K562 (cell line): Measurements from ENCODE around the gene PLEKHG5. TPM values are rescaled to one million over a fixed set of nuclear protein-coding genes. Genes with fewer than 3 reads are reported as not detected.
A peak's percentile ranks its signal among the peaks of the same experiment; 100 is the strongest.

ENCODE experiments used
- ATAC-seq: fragments of 200-7000 bp; cut with Tn5 transposase; 3 replicates; pipeline ENCODE4 v1.9.1; 2020; ENCODE audit warnings: moderate library complexity
- BruUV-seq: library from RNA; stranded (reverse); fragments of 400-500 nt; replicated peaks from 2 replicates; lab custom pipeline; 2021; lab: Mats Ljungman, UMichigan
- CTCF ChIA-PET: fragments of 300-600 bp; formaldehyde crosslinking; extraction: SDS; loops from one replicate; lab custom pipeline; 2021; ENCODE audit warnings: low intra/inter-chr PET ratio; lab: Yijun Ruan, JAX
- POLR2A ChIA-PET: fragments of 300-600, 350-650 bp; sonication (Branson Sonifier 250); formaldehyde crosslinking; extraction: SDS; loops from one replicate; lab custom pipeline; 2021; ENCODE audit warnings: antibody characterized with exemption, inconsistent platforms; lab: Yijun Ruan, JAX
- DNase-seq, 4 experiments: peaks; one replicate each; pipeline versions ENCODE4 v3.0.0 to v3.0.0-alpha.2; 2011 to 2018; ENCODE audit warnings: low spot score in 3 of 4, mixed read lengths in 3 of 4; ENCODE audit errors: extremely low read depth in 1 of 4
- FAIRE-seq: peaks from 2 replicates; lab custom pipeline; 2011; peaks lifted over from hg19 to GRCh38; lab: Jason Lieb, UNC
- H2AFZ ChIP-seq: 2 replicates; pipeline ENCODE4 v1.6.0; 2011; ENCODE audit warnings: low read depth, low read length, control low read depth, inconsistent platforms
- H3K27ac ChIP-seq: fragments of 200-600 bp; 3 replicates; pipeline ENCODE4 v1.8.0; 2011; ENCODE audit warnings: low read depth, mild to moderate bottlenecking, control low read depth, inconsistent platforms, low read length, moderate library complexity, mixed read lengths; ENCODE audit errors: extremely low read depth
- H3K27me3 ChIP-seq, 2 experiments: fragments of 300-600 bp in 1 of 2; 2 replicates in 1 of 2; 3 replicates in 1 of 2; pipeline versions ENCODE4 v1.6.0 to v1.8.0; 2011; ENCODE audit warnings: inconsistent platforms in 2 of 2, low read length in 2 of 2, mild to moderate bottlenecking in 1 of 2, mixed read lengths in 1 of 2, moderate library complexity in 1 of 2; ENCODE audit not compliant: control insufficient read depth in 2 of 2, insufficient read depth in 2 of 2
- H3K36me3 ChIP-seq: fragments of 300-600 bp; 3 replicates; pipeline ENCODE4 v1.8.0; 2011; ENCODE audit warnings: mild to moderate bottlenecking, low read length, inconsistent platforms; ENCODE audit not compliant: control insufficient read depth, insufficient read depth
- H3K4me1 ChIP-seq, 2 experiments: fragments of 200-600 bp in 1 of 2; replicated peaks in 1 of 2; 2 replicates in 1 of 2; 3 replicates in 1 of 2; pipeline versions ENCODE4 v1.5.1 to v1.8.0; 2011; ENCODE audit warnings: inconsistent platforms in 2 of 2, low read length in 2 of 2, mild to moderate bottlenecking in 1 of 2, mixed read lengths in 1 of 2, moderate library complexity in 1 of 2; ENCODE audit not compliant: control insufficient read depth in 2 of 2, insufficient read depth in 2 of 2
- H3K4me2 ChIP-seq: 2 replicates; pipeline ENCODE4 v1.6.1; 2011; ENCODE audit warnings: low read length, control low read depth, inconsistent platforms, mixed read lengths; ENCODE audit not compliant: insufficient read depth
- H3K4me3 ChIP-seq: fragments of 200-600 bp; sonication (generic), shearing (Covaris generic); 2 replicates; pipeline ENCODE4 v1.5.1; 2016; ENCODE audit warnings: control low read depth, inconsistent platforms
- H3K79me2 ChIP-seq: fragments of 200-600 bp; 3 replicates; pipeline ENCODE4 v1.8.0; 2011; ENCODE audit warnings: low read length, inconsistent platforms; ENCODE audit not compliant: control insufficient read depth, insufficient read depth
- H3K9ac ChIP-seq, 2 experiments: 2 replicates each; pipeline versions ENCODE4 v1.6.0 to v1.6.1; 2011; ENCODE audit warnings: low read depth in 2 of 2, low read length in 2 of 2, control low read depth in 1 of 2, inconsistent platforms in 1 of 2, mild to moderate bottlenecking in 1 of 2, mixed read lengths in 1 of 2; ENCODE audit not compliant: insufficient read depth in 1 of 2
- H3K9me1 ChIP-seq: one replicate; pipeline ENCODE4 v1.6.0; 2011; ENCODE audit warnings: inconsistent platforms, mild to moderate bottlenecking, low read length, moderate library complexity; ENCODE audit not compliant: control insufficient read depth, insufficient read depth
- H3K9me3 ChIP-seq: replicated peaks from 2 replicates; pipeline ENCODE4 v1.5.1; 2011; ENCODE audit warnings: low read depth, low read length, inconsistent platforms; ENCODE audit not compliant: control insufficient read depth, insufficient read depth
- H4K20me1 ChIP-seq: replicated peaks from 2 replicates; pipeline ENCODE4 v1.6.1; 2011; ENCODE audit warnings: low read length, inconsistent platforms, mixed read lengths; ENCODE audit not compliant: control insufficient read depth, insufficient read depth
- BCLAF1 ChIP-seq, 2 experiments: fragments of 450-650 bp in 1 of 2; IDR thresholded peaks; 2 replicates each; pipeline ENCODE4 v1.6.1; 2011 to 2017; ENCODE audit warnings: low read depth in 2 of 2, antibody characterized with exemption in 1 of 2, borderline replicate concordance in 1 of 2, low read length in 1 of 2, mild to moderate bottlenecking in 1 of 2, mixed read lengths in 1 of 2; ENCODE audit not compliant: control insufficient read depth in 1 of 2
- CXXC5 ChIP-seq: fragments of 250-450 bp; sonication (Bioruptor Pico); IDR thresholded peaks from 2 replicates; pipeline ENCODE4 v1.8.0; 2022; ENCODE audit warnings: inconsistent platforms, mild to moderate bottlenecking, moderate library complexity
- KDM5B ChIP-seq: fragments of 200-600 bp; sonication (generic); IDR thresholded peaks from 2 replicates; pipeline ENCODE4 v1.6.1; 2012; ENCODE audit warnings: low read depth, mild to moderate bottlenecking, moderate library complexity, low read length, control low read depth, inconsistent platforms; ENCODE audit not compliant: insufficient replicate concordance
- L3MBTL2 ChIP-seq: fragments of 450-650 bp; IDR thresholded peaks from 2 replicates; pipeline ENCODE4 v1.6.1; 2016; ENCODE audit warnings: mild to moderate bottlenecking, moderate library complexity
- SRSF7 ChIP-seq: fragments of 200-400 bp; formaldehyde crosslinking; optimal IDR thresholded peaks from 2 replicates; pipeline ENCODE3; 2017; ENCODE audit warnings: mild to moderate bottlenecking, low read depth, low read length
- TCF15 ChIP-seq: fragments of 250-450 bp; sonication (Bioruptor Pico); IDR thresholded peaks from 2 replicates; pipeline ENCODE4 v1.8.0; 2022; ENCODE audit warnings: moderate library complexity, mild to moderate bottlenecking, inconsistent platforms
- TFAP4 ChIP-seq: sonication (generic); formaldehyde crosslinking; IDR thresholded peaks from 2 replicates; pipeline ENCODE4 v1.8.0; 2022; ENCODE audit warnings: missing genetic modification reagents, mild to moderate bottlenecking, moderate library complexity, borderline replicate concordance
- WGBS: fragments of 100-300 bp; shearing (Covaris generic); methylation state at CpG from one replicate; pipeline ENCODE4 v1.1.6; 2016; ENCODE audit warnings: low coverage, mixed read lengths; ENCODE audit not compliant: insufficient coverage; ENCODE audit errors: missing lambda C conversion rate; 5-methylcytosine and 5-hydroxymethylcytosine counted together
- in situ Hi-C: fragments of 300-500 bp; cut with MboI; formaldehyde crosslinking; loops from 4 replicates; pipeline ENCODE4 v1.15.0; 2018; ENCODE audit warnings: inconsistent platforms, mixed read lengths
- intact Hi-C: fragments of 100-400 bp; cut with micrococcal nuclease; formaldehyde crosslinking; loops from 2 replicates; pipeline ENCODE4 v1.14.2; 2022
- polyA plus RNA-seq, 8 experiments: library from polyadenylated mRNA; depleted of rRNA in 4 of 8; stranded (reverse) in 5 of 8; unstranded in 3 of 8; fragments of >200 nt; fragmentation: Nextera tagmentation in 2 of 8; fragmentation: Illumina TruSeq in 1 of 8; extraction: Ambion mirVana in 2 of 8; extraction: Trizol in 1 of 8; gene quantifications; 2 replicates each; pipeline versions ENCODE4 v1.2.1 to v1.2.3, GENCODE V29; 2011 to 2014; ENCODE audit warnings: inconsistent platforms in 1 of 8, missing spikeins in 1 of 8
- total RNA-seq, 7 experiments: library from RNA; depleted of rRNA in 6 of 7; stranded (reverse); fragments of >200 nt in 6 of 7; fragmentation: Illumina TruSeq in 2 of 7; extraction: Trizol in 2 of 7; gene quantifications; 2 replicates each; pipeline versions ENCODE4 v1.2.1 to v1.2.3, GENCODE V29; 2011 to 2021; ENCODE audit warnings: low replicate concordance in 1 of 7

PLEKHG5 gene
- total and polyA plus RNA-seq, 9 of the 15 experiments (the other 6 are each of a cell fraction or from before 2014, with no cell fraction given) = 0.04 to 0.29 (median 0.09) TPM; not detected in 3

- H3K9me1 ChIP-seq = peaks cover 2% of the 10 kb centered on the region
- no peak for ATAC-seq
- H3K9me3 ChIP-seq = no peaks in the 10 kb centered on the region
- H3K4me3 ChIP-seq = no peak overlapping the region
- no peak for TF ChIP-seq CXXC5 (CRISPR knock-in tag)
- TF ChIP-seq TFAP4 (CRISPR knock-in tag) = peak; percentile 15; the same call in 1 of the 2 replicates
- in situ Hi-C loops = loop anchor here (5.0 kb wide), 1 partner anchor 61 kb away; no protein-coding TSS in a partner anchor
- H3K36me3 ChIP-seq = no peaks in the 10 kb centered on the region
- 17% methylated on average over 18 of the region's 18 CpGs for WGBS
- peaks cover 32 to 76% of the 10 kb centered on the region in 2 experiments for H3K27me3 ChIP-seq
- CTCF ChIA-PET = interaction anchor here (0.9 kb wide), 1 partner anchor 125 kb away, joined by 4 read pairs; no protein-coding TSS in a partner anchor
- no TSS peak for BruUV-seq
- H3K4me2 ChIP-seq = no peak overlapping the region
- no peak overlapping the region for H3K27ac ChIP-seq
- no peaks in the 10 kb centered on the region for H3K79me2 ChIP-seq
- peaks cover 10 to 64% of the 10 kb centered on the region in 2 experiments; a peak in 4 of 5 replicates for H3K4me1 ChIP-seq
- POLR2A ChIA-PET = no interaction called here
- FAIRE-seq = no peak
- DNase-seq = no peak
- peaks cover 45% of the 10 kb centered on the region for H4K20me1 ChIP-seq
- no peak overlapping the region for H2AFZ ChIP-seq
- intact Hi-C loops = loop anchor here (5.0 kb wide), 1 partner anchor 66 kb away; no protein-coding TSS in a partner anchor
- no peak overlapping the region for H3K9ac ChIP-seq
These were observed 18.3 kb downstream of the PLEKHG5 start for GRCh38 chr1:6473156-6473555.

GRCh38 chr1:6472391-6472790 is 19.1 kb downstream of the PLEKHG5 start:
- DNase-seq = peak; percentile 75 to 78 (median 78)
- Histone ChIP-seq H3K27me3 (peaks cover 34 to 76% of the 10 kb centered on the region in 2 experiments), H2AFZ (no peak overlapping the region), H3K36me3 (no peaks in the 10 kb centered on the region), H3K4me1 (peaks cover 10 to 69% of the 10 kb centered on the region in 2 experiments; a peak in 4 of 5 replicates), H3K9ac (no peak overlapping the region), H3K27ac (no peak overlapping the region), H3K4me2 (no peak overlapping the region), H3K4me3 (no peak overlapping the region), H3K9me3 (no peaks in the 10 kb centered on the region), H4K20me1 (peaks cover 45% of the 10 kb centered on the region), H3K9me1 (peaks cover 2% of the 10 kb centered on the region), H3K79me2 (no peaks in the 10 kb centered on the region)
- intact Hi-C loops = loop anchor here (5.0 kb wide), 1 partner anchor 65 kb away; no protein-coding TSS in a partner anchor
- BruUV-seq = no TSS peak
- WGBS = 1% methylated on average over 10 of the region's 10 CpGs
- ChIA-PET POLR2A (interaction anchor here (0.5 to 1.1 kb wide), 5 partner anchors 8 to 236 kb away, joined by 3 to 6 read pairs (median 3); partner anchors contain the start of genes ACOT7 and ICMT), CTCF (interaction anchor here (0.9 kb wide), 1 partner anchor 124 kb away, joined by 4 read pairs; no protein-coding TSS in a partner anchor)
- FAIRE-seq = peak; percentile 75
- in situ Hi-C loops = loop anchor here (5.0 kb wide), 1 partner anchor 60 kb away; no protein-coding TSS in a partner anchor
- peak; percentile 71 for ATAC-seq
- TF ChIP-seq L3MBTL2 (no peak), SRSF7 (no peak), KDM5B (no peak), TCF15 (CRISPR knock-in tag) (no peak), BCLAF1 (IDR thresholded peaks at IDR 0.05; ENCODE audit: borderline replicate concordance in 1 of 2, control insufficient read depth in 1 of 2, low read depth in 2 of 2, low read length in 1 of 2) (no peak)
